Mesodermal cell (in vitro differentiated cells): ENCODE data around the gene MTG2.

Source experiments
- H3K27ac ChIP-seq: 2 replicates; pipeline ENCODE4 v1.7.0; 2013; ENCODE audit warnings: mild to moderate bottlenecking, low read depth, low read length, moderate library complexity; ENCODE audit not compliant: severe bottlenecking
- H3K36me3 ChIP-seq: 2 replicates; pipeline ENCODE4 v1.7.1; 2013; ENCODE audit warnings: mild to moderate bottlenecking, low read length, moderate library complexity; ENCODE audit not compliant: control insufficient read depth, insufficient read depth
- H3K4me1 ChIP-seq: one replicate; pipeline ENCODE4 v1.7.1; 2013; ENCODE audit warnings: mild to moderate bottlenecking, low read length; ENCODE audit not compliant: insufficient read depth, control insufficient read depth, poor library complexity, severe bottlenecking
- H3K4me3 ChIP-seq: 2 replicates; pipeline ENCODE4 v1.7.0; 2013; ENCODE audit warnings: low read length, control low read depth, mild to moderate bottlenecking; ENCODE audit not compliant: insufficient read depth, poor library complexity, severe bottlenecking; ENCODE audit errors: extremely low read depth
- H3K9me3 ChIP-seq: 2 replicates; pipeline ENCODE4 v1.7.1; 2013; ENCODE audit warnings: mild to moderate bottlenecking, low read length, moderate library complexity; ENCODE audit not compliant: control insufficient read depth
- WGBS, 2 experiments: methylation state at CpG; one replicate each; pipeline ENCODE4 v1.1.5; 2013; ENCODE audit warnings: missing lambda C conversion rate in 2 of 2; ENCODE audit not compliant: insufficient coverage in 2 of 2; 5-methylcytosine and 5-hydroxymethylcytosine counted together

The MTG2 gene

GRCh38 chr20:62197801-62198200 lies 15.0 kb downstream of the MTG2 start:
- H3K9me3 ChIP-seq, result no peaks in the 10 kb centered on the region
- 97 to 98% methylated on average over 15 to 18 of the region's 18 CpGs for WGBS, 2 experiments
- H3K4me1 ChIP-seq, result no peaks in the 10 kb centered on the region
- no peak overlapping the region for H3K27ac ChIP-seq
- peaks cover 78% of the 10 kb centered on the region for H3K36me3 ChIP-seq
- no peak overlapping the region for H3K4me3 ChIP-seq

DNA sequence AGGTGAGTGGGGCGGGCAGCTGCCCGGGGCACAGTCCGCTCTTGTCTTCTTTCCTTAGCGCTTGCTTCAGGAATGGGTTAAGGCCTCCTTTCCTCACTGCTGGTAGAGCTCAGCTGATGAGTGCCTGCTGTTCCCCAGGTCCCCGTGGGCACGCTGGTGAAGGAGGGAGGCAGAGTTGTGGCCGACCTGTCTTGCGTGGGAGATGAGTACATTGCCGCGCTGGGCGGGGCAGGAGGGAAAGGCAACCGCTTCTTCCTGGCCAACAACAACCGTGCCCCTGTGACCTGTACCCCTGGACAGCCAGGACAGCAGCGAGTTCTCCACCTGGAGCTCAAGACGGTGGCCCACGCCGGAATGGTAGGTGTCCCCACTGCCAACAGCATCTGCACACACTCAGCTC lies 15.7 kb downstream of the MTG2 start:
- WGBS, 2 experiments, result 95 to 98% methylated on average over 10 to 17 of the region's 17 CpGs
- Histone ChIP-seq H3K27ac (no peak overlapping the region), H3K9me3 (no peaks in the 10 kb centered on the region), H3K36me3 (peaks cover 76% of the 10 kb centered on the region), H3K4me3 (no peak overlapping the region), H3K4me1 (no peaks in the 10 kb centered on the region)

DNA sequence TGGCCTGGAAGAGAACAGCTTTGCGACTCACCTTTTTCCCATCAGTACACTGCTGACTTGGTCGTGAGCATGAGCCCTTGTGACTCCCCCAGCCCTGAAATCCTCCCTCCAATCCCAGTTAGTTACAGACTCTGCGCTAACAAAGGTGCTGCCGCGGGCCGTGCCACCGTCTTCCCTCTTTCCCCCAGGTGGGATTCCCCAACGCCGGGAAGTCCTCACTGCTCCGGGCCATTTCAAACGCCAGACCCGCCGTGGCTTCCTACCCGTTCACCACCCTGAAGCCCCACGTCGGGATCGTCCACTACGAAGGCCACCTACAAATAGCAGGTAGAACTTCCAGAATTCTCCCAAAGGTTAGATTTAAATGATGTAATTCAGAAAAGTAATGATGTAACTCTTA lies 16.1 kb downstream of the MTG2 start:
- peaks cover 72% of the 10 kb centered on the region for H3K36me3 ChIP-seq
- no peak overlapping the region for H3K4me3 ChIP-seq
- no peaks in the 10 kb centered on the region for H3K4me1 ChIP-seq
- 97 to 98% methylated on average over 10 to 16 of the region's 18 CpGs for WGBS, 2 experiments
- H3K27ac ChIP-seq, result no peak overlapping the region
- H3K9me3 ChIP-seq, result no peaks in the 10 kb centered on the region

GRCh38 chr20:62200491-62201172 lies 17.8 kb downstream of the MTG2 start:
- Histone ChIP-seq H3K27ac (no peak overlapping the region), H3K4me1 (no peaks in the 10 kb centered on the region), H3K4me3 (no peak overlapping the region), H3K36me3 (peaks cover 63% of the 10 kb centered on the region), H3K9me3 (no peaks in the 10 kb centered on the region)
- WGBS, 2 experiments, result 94 to 95% methylated on average over 37 of the region's 38 CpGs

GRCh38 chr20:62201173-62202082 lies 18.6 kb downstream of the MTG2 start:
- H3K36me3 ChIP-seq, result peaks cover 55% of the 10 kb centered on the region
- H3K4me3 ChIP-seq, result no peak overlapping the region
- H3K9me3 ChIP-seq, result no peaks in the 10 kb centered on the region
- WGBS, 2 experiments, result 96% methylated on average over 37 to 38 of the region's 38 CpGs
- no peaks in the 10 kb centered on the region for H3K4me1 ChIP-seq
- H3K27ac ChIP-seq, result no peak overlapping the region

- Histone ChIP-seq H3K27ac (no peak overlapping the region), H3K9me3 (no peaks in the 10 kb centered on the region), H3K4me1 (no peaks in the 10 kb centered on the region), H3K36me3 (peaks cover 54% of the 10 kb centered on the region), H3K4me3 (no peak overlapping the region)
- WGBS, 2 experiments, result 61 to 79% methylated on average over 3 to 5 of the region's 5 CpGs
These were observed 19.2 kb downstream of the MTG2 start for GRCh38 chr20:62202083-62202395.

GRCh38 chr20:62202676-62203377 lies 20.0 kb downstream of the MTG2 start:
- H3K27ac ChIP-seq, result no peak overlapping the region
- WGBS, 2 experiments, result 88 to 93% methylated on average over 20 to 21 of the region's 23 CpGs
- no peaks in the 10 kb centered on the region for H3K4me1 ChIP-seq
- no peaks in the 10 kb centered on the region for H3K9me3 ChIP-seq
- H3K4me3 ChIP-seq, result no peak overlapping the region
- H3K36me3 ChIP-seq, result peaks cover 47% of the 10 kb centered on the region

- H3K36me3 ChIP-seq, result peaks cover 41% of the 10 kb centered on the region
- WGBS, 2 experiments, result 86 to 93% methylated on average over 13 to 17 of the region's 22 CpGs
- H3K27ac ChIP-seq, result no peak overlapping the region
- H3K4me3 ChIP-seq, result no peak overlapping the region
- H3K9me3 ChIP-seq, result no peaks in the 10 kb centered on the region
- H3K4me1 ChIP-seq, result no peaks in the 10 kb centered on the region
These were observed 20.7 kb downstream of the MTG2 start for GRCh38 chr20:62203378-62204030.

- H3K4me3 ChIP-seq, result no peak overlapping the region
- H3K27ac ChIP-seq, result no peak overlapping the region
- H3K4me1 ChIP-seq, result peaks cover 2% of the 10 kb centered on the region
- no peaks in the 10 kb centered on the region for H3K9me3 ChIP-seq
- WGBS, 2 experiments, result 94 to 95% methylated on average over 38 of the region's 38 CpGs
- peaks cover 18% of the 10 kb centered on the region for H3K36me3 ChIP-seq
These were observed 23.0 kb downstream of the MTG2 start for GRCh38 chr20:62205618-62206387.

- Histone ChIP-seq H3K9me3 (no peaks in the 10 kb centered on the region), H3K36me3 (peaks cover 12% of the 10 kb centered on the region), H3K27ac (no peak overlapping the region), H3K4me1 (peaks cover 2% of the 10 kb centered on the region), H3K4me3 (no peak overlapping the region)
- WGBS, 2 experiments, result 84 to 91% methylated on average over 15 to 17 of the region's 17 CpGs
These were observed 23.6 kb downstream of the MTG2 start for GRCh38 chr20:62206388-62206775.
